Measurements from ENCODE around the gene NDEL1. TPM values are rescaled to one million over a fixed set of nuclear protein-coding genes. Genes with fewer than 3 reads are reported as not detected.

The NDEL1 gene
- total RNA-seq, 1 experiment from 2014 or later = 34.7 TPM

GRCh38 chr17:8413328-8413727, 22.4 kb upstream of the NDEL1 start:
- Mint-ChIP-seq H3K36me3 (no peaks in the 10 kb centered on the region), H3K4me3 (no peak overlapping the region), H3K27me3 (ENCODE audit: low read depth) (peaks cover 13% of the 10 kb centered on the region; the same call in 1 of the 2 replicates), H3K9me3 (no peaks in the 10 kb centered on the region), H3K4me1 (peaks cover 11% of the 10 kb centered on the region), H3K27ac (no peak overlapping the region)
- TF ChIP-seq RORB (CRISPR knock-in tag; IDR thresholded peaks at IDR 0.05) = no peak
- no peak for TF ChIP-seq STAT6 (CRISPR knock-in tag; conservative IDR thresholded peaks at IDR 0.05; ENCODE audit: low read depth)
- no peak for TF ChIP-seq ZNF512 (CRISPR knock-in tag; IDR thresholded peaks at IDR 0.05; ENCODE audit: borderline replicate concordance)
- TF ChIP-seq ATF1 (CRISPR knock-in tag; IDR thresholded peaks at IDR 0.05) = no peak
- no peak for TF ChIP-seq ZNF671 (CRISPR knock-in tag; IDR thresholded peaks at IDR 0.05)
- no peak for TF ChIP-seq SMAD3 (CRISPR knock-in tag; IDR thresholded peaks at IDR 0.05; ENCODE audit: borderline replicate concordance)
- TF ChIP-seq E2F4 (CRISPR knock-in tag; IDR thresholded peaks at IDR 0.05; ENCODE audit: borderline replicate concordance, low read depth) = no peak
- no peak for TF ChIP-seq ZMAT4 (CRISPR knock-in tag; IDR thresholded peaks at IDR 0.05)
- TF ChIP-seq AR (CRISPR knock-in tag; IDR thresholded peaks at IDR 0.05) = no peak
- no peak for TF ChIP-seq ZNF396 (CRISPR knock-in tag; IDR thresholded peaks at IDR 0.05; ENCODE audit: borderline replicate concordance)
- no peak for TF ChIP-seq PRRX2 (CRISPR knock-in tag; IDR thresholded peaks at IDR 0.05)
- TF ChIP-seq MAX (CRISPR knock-in tag; IDR thresholded peaks at IDR 0.05) = no peak
- no peak for TF ChIP-seq HMGA2 (CRISPR knock-in tag; IDR thresholded peaks at IDR 0.05)
- TF ChIP-seq E2F1 (CRISPR knock-in tag; IDR thresholded peaks at IDR 0.05) = no peak
- TF ChIP-seq ZSCAN18 (CRISPR knock-in tag; IDR thresholded peaks at IDR 0.05) = no peak
- POLR2A ChIA-PET = no interaction called here
- DNase-seq (ENCODE audit: low spot score) = no peak
- ATAC-seq = no peak
- CTCF ChIA-PET = interaction anchor here (1.0 kb wide), 1 partner anchor 372 kb away, joined by 3 read pairs; no protein-coding TSS in a partner anchor

Measured in WTC11 (cell line).